GM18508 (cell line): ENCODE results near the gene KCNQ1.
A peak's percentile ranks its signal among the peaks of the same experiment; 100 is the strongest.

Experiments
- ATAC-seq: cut with Tn5 transposase; IDR thresholded peaks from one replicate; pipeline ENCODE4 v1.9.1; 2021; ENCODE audit warnings: moderate number of reproducible peaks; ENCODE audit not compliant: insufficient read depth, unreplicated experiment

Gene KCNQ1

GRCh38 chr11:2687223-2687530 is 242.4 kb downstream of the KCNQ1 start:
- no peak for ATAC-seq

DNA sequence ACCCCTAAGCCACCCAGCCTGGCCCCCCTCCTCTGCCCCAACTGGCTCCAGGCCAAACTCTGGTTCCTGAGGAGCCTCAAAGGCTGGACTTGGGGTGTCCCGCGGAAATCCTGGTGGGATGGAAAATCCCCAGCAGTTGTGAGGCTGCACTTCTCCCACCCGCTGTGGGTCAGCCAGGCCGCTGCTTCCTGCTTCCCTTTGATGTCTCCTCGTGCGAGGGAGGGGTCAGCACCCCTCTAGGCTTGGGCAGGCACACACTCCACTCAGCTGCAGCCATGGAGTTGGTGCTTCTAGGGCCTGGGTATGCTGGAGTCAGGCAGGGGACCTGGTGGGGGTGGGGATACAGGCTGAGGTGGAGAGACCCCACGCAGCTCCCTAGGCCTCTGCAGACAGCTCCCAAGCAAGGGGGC is 243.0 kb downstream of the KCNQ1 start:
- no peak for ATAC-seq

DNA sequence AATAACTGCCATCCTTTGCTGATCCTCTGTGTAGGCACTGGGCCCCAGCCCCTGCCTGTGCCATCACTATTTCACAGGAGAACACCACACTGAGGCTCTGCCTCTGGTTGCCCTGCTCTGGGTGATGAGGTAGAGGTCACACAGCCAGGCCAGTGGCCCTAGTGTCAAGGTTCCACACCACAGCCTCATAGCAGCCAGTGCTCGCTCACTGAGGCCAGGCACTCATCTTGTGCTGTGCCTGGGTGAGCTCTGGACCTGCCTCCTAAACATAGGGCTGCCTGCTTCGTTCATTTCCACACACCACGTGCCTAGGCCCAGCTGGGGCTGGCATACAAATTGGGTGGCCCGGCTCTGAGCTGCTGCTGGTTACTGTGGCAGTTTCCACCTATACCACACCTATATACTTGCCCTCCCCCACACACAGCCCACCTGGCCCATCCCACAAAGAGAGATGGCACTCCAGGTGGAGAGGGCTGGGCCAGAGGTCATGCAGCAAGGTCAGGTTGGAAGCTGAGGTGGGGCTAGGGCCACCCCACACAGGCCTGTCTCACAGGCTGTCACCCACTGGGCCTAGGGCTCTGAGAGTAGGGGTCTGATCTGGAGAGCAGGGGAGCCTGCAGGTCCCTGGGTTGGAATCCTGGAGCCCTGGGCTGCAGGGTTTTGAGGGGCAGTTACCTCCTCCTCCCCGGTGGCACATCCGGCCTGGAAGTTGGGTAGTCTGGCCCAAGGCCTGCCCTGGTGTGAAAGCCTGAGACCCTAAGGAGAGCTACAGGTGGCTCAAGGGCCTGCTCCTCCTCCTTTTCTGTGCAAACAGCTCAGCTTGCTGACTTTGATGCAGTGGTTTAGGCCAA is 243.8 kb downstream of the KCNQ1 start:
- no peak for ATAC-seq

DNA sequence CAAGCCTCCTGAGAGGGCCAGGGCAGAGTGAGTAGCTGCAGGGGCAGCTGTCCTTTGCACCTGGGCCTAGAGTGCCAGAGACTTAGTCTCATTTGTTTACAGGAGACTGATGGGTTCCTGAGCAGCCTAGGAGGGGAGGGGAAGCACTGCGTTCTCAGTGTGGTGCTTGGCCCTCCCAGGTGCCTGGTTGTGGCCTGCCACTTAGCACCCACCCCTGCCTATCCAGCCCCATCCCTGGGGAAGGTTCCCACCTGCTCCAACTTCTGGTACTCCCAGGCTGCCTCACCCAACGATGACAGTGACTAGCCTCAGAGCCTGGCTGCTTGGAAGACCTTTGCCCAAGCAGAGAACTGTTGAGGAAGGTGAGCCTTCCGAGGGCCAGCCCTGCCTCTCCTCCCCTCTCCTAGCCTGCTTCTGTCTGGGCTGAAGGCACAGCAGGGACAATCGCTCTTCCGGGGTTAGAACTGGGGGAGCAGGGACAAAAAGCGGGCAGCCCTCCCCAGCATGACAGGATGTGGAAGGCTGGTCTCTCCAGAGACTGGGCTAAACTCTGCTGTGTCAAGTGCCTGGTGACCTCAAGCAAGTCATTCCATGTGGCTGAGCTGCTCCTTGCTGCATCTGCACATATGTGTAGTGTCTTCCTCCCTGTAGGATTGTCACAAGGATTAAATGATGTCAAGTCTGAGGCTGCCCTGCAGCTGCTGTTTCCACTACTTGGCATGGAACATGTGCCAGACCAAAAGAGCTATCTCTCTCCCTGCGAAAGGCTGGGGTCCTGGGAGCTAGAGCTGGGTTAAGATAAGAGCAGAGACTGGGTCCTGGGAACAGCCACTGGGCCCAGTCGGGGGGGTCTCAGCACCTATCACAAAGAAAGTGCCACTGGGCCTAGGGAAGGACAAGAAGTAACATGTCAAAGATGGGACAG is 245.1 kb downstream of the KCNQ1 start:
- no peak for ATAC-seq

- ATAC-seq = no peak
Observed at GRCh38 chr11:2690596-2691354, 246.0 kb downstream of the KCNQ1 start.

DNA sequence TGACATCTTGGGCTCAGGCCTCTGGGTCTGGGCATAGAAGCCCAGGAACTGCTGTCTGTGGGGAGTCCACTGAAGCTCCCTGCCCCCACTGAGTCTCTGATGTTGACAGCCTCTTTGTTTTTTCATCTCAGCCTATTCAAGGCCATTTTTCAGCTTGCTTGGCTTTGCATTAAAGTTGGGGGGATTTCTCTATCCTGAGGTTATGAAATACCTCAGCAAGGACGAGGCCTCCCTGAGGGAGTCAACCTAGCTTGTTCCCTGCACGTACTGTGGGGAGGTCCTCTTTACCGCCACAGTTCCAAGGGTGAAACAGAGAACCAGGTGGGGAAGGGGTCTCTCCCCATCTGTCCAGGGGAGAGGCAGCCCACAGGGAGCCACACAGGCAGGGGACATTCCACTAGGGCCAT is 246.6 kb downstream of the KCNQ1 start:
- ATAC-seq = no peak

- ATAC-seq = no peak
Observed at GRCh38 chr11:2691991-2692875, 247.4 kb downstream of the KCNQ1 start.

DNA sequence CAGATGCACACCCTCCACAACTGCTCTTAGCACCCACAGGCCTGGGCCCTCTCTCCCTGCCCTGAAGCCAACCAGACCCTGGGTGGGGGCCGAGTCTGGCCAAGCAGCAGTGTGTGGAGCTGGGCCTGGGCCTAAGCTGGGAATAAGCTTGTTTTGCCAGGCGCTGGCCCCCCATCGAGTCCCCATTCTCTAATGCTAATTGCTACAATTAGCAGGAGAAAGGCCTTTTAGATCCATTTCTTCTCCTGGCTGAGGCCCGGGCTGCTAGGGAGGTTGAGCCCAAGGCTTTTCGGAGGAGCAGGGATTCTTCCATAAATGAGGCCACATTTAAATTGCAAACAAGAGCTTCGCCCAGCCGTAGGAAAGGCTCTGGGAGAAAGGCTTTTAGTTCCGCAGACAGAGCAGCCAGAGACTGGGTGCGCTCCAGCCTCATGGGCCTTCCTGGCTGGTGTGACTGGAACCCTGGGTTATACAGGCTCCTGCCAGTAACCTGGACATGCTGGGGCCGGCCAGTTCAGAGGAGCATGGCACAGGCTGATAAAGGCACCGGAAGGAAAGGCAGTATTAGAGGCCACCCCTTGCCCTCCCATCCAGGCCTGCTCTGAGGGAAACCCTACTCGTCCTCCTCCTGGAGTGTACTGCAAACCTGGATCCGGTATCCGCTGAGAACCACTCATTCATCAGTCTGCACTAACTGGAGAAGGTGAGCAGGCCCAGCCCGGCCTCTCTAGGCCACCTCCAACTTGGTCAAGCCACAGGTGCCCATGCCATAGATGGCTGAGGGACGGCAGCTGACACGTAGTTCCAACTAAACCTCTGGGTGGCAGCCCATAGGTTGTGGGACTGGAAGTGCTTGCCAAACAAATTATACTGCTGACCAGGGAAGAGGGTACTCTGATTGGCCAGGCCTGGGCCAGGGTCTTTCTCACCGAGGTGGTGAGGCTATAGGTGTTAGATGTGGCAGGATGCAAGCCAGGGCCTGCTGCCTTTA is 248.8 kb downstream of the KCNQ1 start:
- ATAC-seq = no peak

GRCh38 chr11:2694495-2694894 is 249.7 kb downstream of the KCNQ1 start:
- ATAC-seq = no peak

DNA sequence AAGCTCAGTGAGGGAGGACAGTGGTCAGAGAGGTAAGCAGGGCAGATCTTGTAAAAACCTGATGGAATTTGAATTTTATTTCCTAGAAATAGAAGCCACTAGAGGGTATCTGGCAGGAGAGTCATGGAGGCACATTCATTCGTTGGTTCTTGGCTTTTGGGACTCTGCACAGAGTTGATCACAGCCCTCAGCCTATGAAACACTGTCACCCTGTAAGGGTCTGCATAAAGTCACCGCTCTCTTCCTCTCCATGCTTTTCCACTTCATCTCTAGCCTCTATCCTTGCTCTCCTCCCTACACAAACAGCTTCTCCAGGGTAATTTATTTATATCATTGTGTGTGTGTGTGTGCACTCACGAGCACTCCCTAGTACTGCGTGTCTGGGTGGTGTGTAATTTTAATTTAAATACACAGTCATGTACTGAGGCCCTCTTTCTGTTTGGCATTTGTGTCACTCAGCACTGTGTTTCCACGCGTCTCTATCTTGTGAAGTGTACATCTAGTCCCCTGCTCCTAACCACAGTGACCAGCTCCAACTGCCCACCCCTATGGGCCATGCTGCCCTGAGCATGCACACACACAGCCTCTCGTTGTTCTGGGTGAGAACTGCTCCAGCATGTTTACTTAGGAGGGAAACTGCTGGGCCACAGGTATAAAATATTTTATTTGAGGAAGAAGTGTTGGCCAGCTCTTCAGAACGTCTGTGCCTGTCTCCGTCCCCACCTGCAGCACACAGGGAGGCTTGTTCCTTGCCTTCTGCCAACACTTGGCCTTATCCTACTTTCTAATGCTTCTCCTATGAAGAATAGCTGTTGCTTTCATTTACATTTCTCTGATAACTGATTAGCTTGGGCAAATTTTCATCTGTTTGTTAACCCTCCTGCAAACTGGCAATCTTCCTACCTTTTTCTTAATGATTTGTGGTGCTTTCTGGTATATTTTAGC is 250.5 kb downstream of the KCNQ1 start:
- no peak for ATAC-seq

DNA sequence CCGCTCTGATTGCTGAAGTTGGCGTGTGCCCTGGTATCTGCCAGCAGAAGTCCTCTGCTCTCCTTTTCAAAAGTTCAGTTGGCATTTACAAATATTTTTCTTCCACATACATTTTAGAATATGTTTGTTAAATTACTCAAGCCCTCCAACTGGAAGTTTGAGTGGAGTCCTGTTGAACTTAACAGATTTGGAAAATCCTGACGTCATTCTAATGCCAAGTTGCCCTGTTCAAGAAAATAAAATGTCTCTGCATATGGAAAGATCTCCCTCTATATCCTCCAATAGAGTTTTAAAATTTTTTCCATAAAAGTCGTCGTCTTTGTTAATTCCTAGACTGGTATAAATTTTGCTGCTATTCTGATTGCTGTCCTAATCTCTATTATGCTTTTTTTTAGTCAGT is 251.6 kb downstream of the KCNQ1 start:
- ATAC-seq = no peak

- no peak for ATAC-seq
Observed at GRCh38 chr11:2697866-2698265, 253.1 kb downstream of the KCNQ1 start.

DNA sequence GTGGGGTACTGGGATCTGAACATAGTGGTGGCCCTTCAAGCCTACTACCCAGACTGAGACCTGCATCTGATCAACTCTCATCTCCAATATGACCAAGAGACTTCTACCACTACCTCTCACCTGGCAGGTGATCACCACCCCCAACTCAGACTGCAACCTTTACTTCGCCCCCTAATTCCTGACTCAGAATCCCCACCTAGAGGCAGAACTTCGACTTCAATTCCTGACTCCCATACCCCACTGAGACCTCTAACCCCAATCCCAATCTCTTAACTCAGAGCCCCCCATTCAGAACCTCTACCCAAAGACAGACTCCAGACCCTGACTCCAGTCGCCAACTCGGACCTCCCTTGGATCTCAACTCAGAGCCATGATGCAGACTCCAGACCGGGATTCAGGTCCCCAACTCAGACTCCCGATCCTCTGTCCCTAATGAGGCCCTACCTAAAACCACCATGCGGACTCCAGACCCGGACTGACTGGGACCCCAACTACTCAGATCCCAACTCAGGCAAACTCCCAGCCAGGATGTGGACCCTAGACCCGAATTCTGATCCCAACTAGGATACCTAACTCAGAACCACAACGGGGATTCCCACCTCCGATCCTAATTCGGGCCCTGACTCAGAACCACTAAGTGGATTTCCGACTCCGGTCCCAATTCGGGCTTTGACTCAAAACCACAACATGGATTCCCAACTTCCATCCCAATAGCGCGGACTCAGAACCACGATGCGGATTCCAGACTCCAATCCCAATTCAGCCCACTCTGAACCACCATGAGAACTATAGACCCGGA is 253.8 kb downstream of the KCNQ1 start:
- no peak for ATAC-seq

GRCh38 chr11:2699185-2699530 is 254.3 kb downstream of the KCNQ1 start:
- no peak for ATAC-seq

DNA sequence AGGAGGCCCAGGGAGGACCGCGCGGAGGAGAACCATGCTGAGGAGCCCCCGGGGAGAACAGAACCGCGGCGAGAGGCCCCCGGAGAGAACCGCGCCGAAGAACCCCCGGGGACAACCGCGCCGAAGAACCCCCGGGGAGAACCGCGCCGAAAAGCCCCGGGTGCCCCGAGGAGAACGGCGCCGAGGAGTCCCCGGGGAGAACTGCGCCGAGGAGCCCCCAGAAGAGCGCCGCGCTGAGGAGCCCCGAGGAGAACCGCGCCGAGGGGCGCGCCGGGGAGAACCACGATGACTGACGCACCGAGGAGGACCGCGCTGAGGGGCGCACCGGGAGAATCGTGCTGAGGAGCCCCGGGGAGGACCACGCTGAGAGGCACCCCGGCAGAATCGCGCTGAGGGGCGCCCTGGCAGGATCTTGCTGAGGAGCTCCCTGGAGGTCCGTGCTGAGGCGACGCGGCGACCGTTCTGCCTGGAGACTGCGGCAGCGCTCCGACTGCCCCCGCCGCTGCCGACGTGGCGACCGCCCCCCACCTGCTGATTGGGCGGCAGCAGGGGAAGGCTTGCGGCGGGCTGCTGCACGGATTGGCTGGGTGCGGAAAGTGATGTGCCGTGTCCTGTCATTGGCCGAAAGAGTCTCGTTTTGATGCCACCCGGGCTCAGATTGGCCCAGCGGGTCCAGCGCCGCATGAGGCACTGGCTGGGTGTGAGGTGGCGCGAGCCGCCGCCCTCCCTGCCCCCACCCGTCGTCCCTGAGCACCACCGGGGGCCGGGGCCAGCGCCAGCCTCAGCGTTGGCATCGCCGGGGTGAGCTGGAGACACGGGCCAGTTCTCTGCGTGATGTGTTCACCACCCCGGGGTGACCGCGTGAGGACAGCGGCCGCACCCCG is 255.0 kb downstream of the KCNQ1 start, which contains the start of gene KCNQ1OT1:
KCNQ1OT1 (minus strand) TSS at position 464 of the 884 bp plus-strand sequence.
- ATAC-seq = peak; percentile 80
